Smooth muscle cell (in vitro differentiated cells): Measurements from ENCODE around the gene LMAN1L. TPM values are rescaled to one million over a fixed set of nuclear protein-coding genes. Genes with fewer than 3 reads are reported as not detected.

Experiments used
- DNase-seq: peaks from one replicate; lab custom pipeline; 2025; ENCODE audit not compliant: unreplicated experiment; lab: John Stamatoyannopoulos, UW
- H2AFZ ChIP-seq: fragments of 200-600 bp; sonication (generic); 2 replicates; pipeline ENCODE4 v1.6.0; 2016; ENCODE audit warnings: antibody characterized with exemption, low read depth, mild to moderate bottlenecking
- H3F3A ChIP-seq: fragments of 200-600 bp; sonication (generic); 2 replicates; pipeline ENCODE4 v1.6.0; 2017; ENCODE audit warnings: antibody characterized with exemption, low read depth
- H3K27ac ChIP-seq: fragments of 200-600 bp; sonication (generic); 2 replicates; pipeline ENCODE4 v1.5.1; 2016; ENCODE audit warnings: low read depth, mild to moderate bottlenecking
- H3K27me3 ChIP-seq: fragments of 200-600 bp; sonication (generic); 2 replicates; pipeline ENCODE4 v1.6.1; 2016; ENCODE audit warnings: low read depth, mild to moderate bottlenecking
- H3K36me3 ChIP-seq: fragments of 200-600 bp; sonication (generic); 2 replicates; pipeline ENCODE4 v1.5.1; 2016; ENCODE audit warnings: low read depth
- H3K4me1 ChIP-seq: fragments of 200-600 bp; sonication (generic); 2 replicates; pipeline ENCODE4 v1.5.1; 2016; ENCODE audit warnings: low read depth
- H3K4me2 ChIP-seq: fragments of 200-600 bp; sonication (generic); 2 replicates; pipeline ENCODE4 v1.6.0; 2016; ENCODE audit warnings: mild to moderate bottlenecking
- H3K4me3 ChIP-seq: fragments of 200-600 bp; sonication (generic); 2 replicates; pipeline ENCODE4 v1.5.1; 2016; ENCODE audit warnings: mild to moderate bottlenecking
- H3K79me2 ChIP-seq: fragments of 200-600 bp; sonication (generic); 2 replicates; pipeline ENCODE4 v1.6.0; 2016; ENCODE audit warnings: low read depth, mild to moderate bottlenecking
- H3K9ac ChIP-seq: fragments of 200-600 bp; sonication (generic); 2 replicates; pipeline ENCODE4 v1.6.0; 2016; ENCODE audit warnings: low read depth
- H3K9me3 ChIP-seq: fragments of 200-600 bp; sonication (generic); replicated peaks from 2 replicates; pipeline ENCODE4 v1.5.1; 2016; ENCODE audit warnings: low read depth
- H4K20me1 ChIP-seq: fragments of 200-600 bp; sonication (generic); 2 replicates; pipeline ENCODE4 v1.6.0; 2016; ENCODE audit warnings: low read depth
- WGBS: methylation state at CpG from one replicate; pipeline ENCODE4 v1.1.7; 2016; ENCODE audit warnings: low lambda C conversion rate; 5-methylcytosine and 5-hydroxymethylcytosine counted together
- polyA plus RNA-seq: library from polyadenylated mRNA; unstranded; fragments of >200 nt; fragmentation: Nextera tagmentation; extraction: Ambion mirVana; gene quantifications from 2 replicates; pipeline ENCODE4 v1.2.1, GENCODE V29; 2016
- total RNA-seq: library from RNA; depleted of rRNA; stranded (reverse); fragments of >200 nt; gene quantifications from 2 replicates; pipeline ENCODE4 v1.2.3, GENCODE V29; 2014
- TF ChIP-seq, protein P1 (sequence below): fragments of 200-600 bp; sonication (generic); IDR thresholded peaks from 2 replicates; pipeline ENCODE4 v1.5.1; 2017; ENCODE audit warnings: borderline replicate concordance, mild to moderate bottlenecking, antibody characterized with exemption; ENCODE audit not compliant: insufficient read depth, poor library complexity, severe bottlenecking

Gene LMAN1L
- total and polyA plus RNA-seq, 2 experiments from 2014 or later: not detected

GRCh38 chr15:74868059-74868458 is 55.4 kb downstream of the LMAN1L start:
- Histone ChIP-seq H3K27me3 (no peaks in the 10 kb centered on the region), H3K9ac (no peak overlapping the region), H3K79me2 (peaks cover 80% of the 10 kb centered on the region), H3K4me3 (no peak overlapping the region), H3K4me1 (peaks cover 8% of the 10 kb centered on the region), H3F3A (no peaks in the 10 kb centered on the region), H3K36me3 (no peaks in the 10 kb centered on the region), H4K20me1 (peaks cover 92% of the 10 kb centered on the region), H3K27ac (no peak overlapping the region), H2AFZ (no peak overlapping the region), H3K4me2 (no peak overlapping the region), H3K9me3 (no peaks in the 10 kb centered on the region)
- WGBS: 94% methylated on average over 6 of the region's 6 CpGs
- no peak for DNase-seq
- TF ChIP-seq, protein P1, sequence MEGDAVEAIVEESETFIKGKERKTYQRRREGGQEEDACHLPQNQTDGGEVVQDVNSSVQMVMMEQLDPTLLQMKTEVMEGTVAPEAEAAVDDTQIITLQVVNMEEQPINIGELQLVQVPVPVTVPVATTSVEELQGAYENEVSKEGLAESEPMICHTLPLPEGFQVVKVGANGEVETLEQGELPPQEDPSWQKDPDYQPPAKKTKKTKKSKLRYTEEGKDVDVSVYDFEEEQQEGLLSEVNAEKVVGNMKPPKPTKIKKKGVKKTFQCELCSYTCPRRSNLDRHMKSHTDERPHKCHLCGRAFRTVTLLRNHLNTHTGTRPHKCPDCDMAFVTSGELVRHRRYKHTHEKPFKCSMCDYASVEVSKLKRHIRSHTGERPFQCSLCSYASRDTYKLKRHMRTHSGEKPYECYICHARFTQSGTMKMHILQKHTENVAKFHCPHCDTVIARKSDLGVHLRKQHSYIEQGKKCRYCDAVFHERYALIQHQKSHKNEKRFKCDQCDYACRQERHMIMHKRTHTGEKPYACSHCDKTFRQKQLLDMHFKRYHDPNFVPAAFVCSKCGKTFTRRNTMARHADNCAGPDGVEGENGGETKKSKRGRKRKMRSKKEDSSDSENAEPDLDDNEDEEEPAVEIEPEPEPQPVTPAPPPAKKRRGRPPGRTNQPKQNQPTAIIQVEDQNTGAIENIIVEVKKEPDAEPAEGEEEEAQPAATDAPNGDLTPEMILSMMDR: no peak

DNA sequence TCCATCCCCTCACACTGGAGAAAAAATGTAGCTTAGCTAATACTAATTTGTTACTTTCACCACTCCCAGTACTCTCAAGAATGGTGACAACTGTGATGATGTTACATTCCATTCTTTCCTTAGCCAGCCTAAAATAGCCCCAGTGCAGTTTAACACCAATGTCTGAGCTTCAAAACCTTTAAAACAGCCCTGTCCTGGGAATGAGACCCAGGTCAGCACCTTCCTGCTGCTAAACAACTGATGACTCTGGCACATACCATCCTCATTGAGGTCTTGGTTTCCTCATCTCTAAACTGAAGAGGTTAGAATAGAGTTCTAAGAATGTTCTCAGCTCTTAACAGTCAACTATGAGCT is 56.7 kb downstream of the LMAN1L start:
- peak overlapping the region; percentile 15 for H3K4me2 ChIP-seq
- no peak for DNase-seq
- H3K4me3 ChIP-seq: no peak overlapping the region
- no peak overlapping the region for H2AFZ ChIP-seq
- TF ChIP-seq, protein P1: no peak
- H3F3A ChIP-seq: no peaks in the 10 kb centered on the region
- no peaks in the 10 kb centered on the region for H3K27me3 ChIP-seq
- no peak overlapping the region for H3K9ac ChIP-seq
- H3K4me1 ChIP-seq: peaks cover 11% of the 10 kb centered on the region
- H3K79me2 ChIP-seq: peaks cover 74% of the 10 kb centered on the region
- H3K27ac ChIP-seq: peak overlapping the region; percentile 37
- H3K36me3 ChIP-seq: no peaks in the 10 kb centered on the region
- H4K20me1 ChIP-seq: peaks cover 81% of the 10 kb centered on the region
- no peaks in the 10 kb centered on the region for H3K9me3 ChIP-seq

DNA sequence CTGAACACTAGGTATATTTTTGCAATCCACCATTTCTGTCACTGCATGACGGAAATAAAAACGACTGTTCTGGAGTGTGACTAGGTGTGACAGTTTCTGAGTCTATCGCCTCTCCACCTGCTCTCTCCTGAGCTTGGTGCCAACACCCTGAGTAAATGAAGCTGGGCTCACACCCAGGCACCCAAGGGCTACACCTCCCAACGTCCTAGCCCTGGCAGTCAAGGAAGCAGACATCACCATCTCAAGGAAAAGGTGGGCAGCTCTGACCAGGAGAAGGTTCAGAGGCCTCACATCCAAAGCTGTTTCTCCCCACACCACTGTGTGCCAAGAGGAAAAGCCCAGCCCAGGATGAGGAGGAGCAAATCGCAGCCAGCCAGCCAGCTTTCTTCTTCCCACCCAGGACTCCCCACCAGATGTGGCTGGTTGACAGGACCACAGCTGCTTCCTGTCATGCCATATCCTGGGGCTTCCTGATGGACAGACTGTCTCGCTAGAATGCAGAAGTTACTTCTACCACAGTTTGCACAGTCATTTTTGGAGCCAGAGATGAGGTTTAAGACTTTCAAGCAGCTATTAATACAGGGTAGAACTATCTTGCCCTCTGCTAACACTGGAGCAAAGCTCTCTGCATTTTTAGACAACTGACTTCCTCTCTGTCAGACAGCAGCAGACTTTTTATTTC is 57.2 kb downstream of the LMAN1L start:
- H3K36me3 ChIP-seq: no peaks in the 10 kb centered on the region

More for the DNA sequence above, 57.2 kb downstream of the LMAN1L start:
- Histone ChIP-seq H3K27me3 (no peaks in the 10 kb centered on the region), H3K4me3 (no peak overlapping the region), H3F3A (no peaks in the 10 kb centered on the region), H2AFZ (no peak overlapping the region), H3K9me3 (no peaks in the 10 kb centered on the region), H3K4me2 (peak overlapping the region; percentile 15), H3K9ac (no peak overlapping the region), H3K4me1 (peaks cover 11% of the 10 kb centered on the region), H3K79me2 (peaks cover 70% of the 10 kb centered on the region), H3K27ac (peak overlapping the region; percentile 37), H4K20me1 (peaks cover 77% of the 10 kb centered on the region)
- WGBS: 73% methylated on average over 6 of the region's 6 CpGs
- no peak for DNase-seq
- TF ChIP-seq, protein P1: no peak
